Stimulated activated naive B cell treated with anti-CD40 and anti-IgM and Interleukin-4, amounts not matched to agents 10 μg/mL and 1 μg/mL and 100 μg/mL, for 72 hours (primary cell): ENCODE results near the gene SLC39A8.
"Not testable (repeated sequence)": the region's sequence is repeated elsewhere in the genome, so short reads cannot be mapped to it uniquely, and the experiment has no call there.

Experiments used
- ATAC-seq, 2 donors: fragments of 150-1000 bp; cut with Tn5 transposase; replicated peaks; 2 replicates each; pipeline ENCODE4 v1.10.0; 2021; ENCODE audit warnings: moderate library complexity in 1 of 2
- DNase-seq: peaks from one replicate; pipeline ENCODE4 v3.0.0; 2021
- H3K27ac Mint-ChIP-seq: one replicate; pipeline ENCODE4 v1.8.0; 2022; ENCODE audit warnings: mild to moderate bottlenecking, mixed read lengths
- H3K27me3 Mint-ChIP-seq, 2 donors: one replicate each; pipeline ENCODE4 v1.8.0; 2022; ENCODE audit warnings: mixed read lengths in 2 of 2
- H3K36me3 Mint-ChIP-seq, 2 donors: one replicate each; pipeline ENCODE4 v1.8.0; 2022; ENCODE audit warnings: mixed read lengths in 2 of 2, mild to moderate bottlenecking in 1 of 2
- H3K4me1 Mint-ChIP-seq, 2 donors: one replicate each; pipeline ENCODE4 v1.8.0; 2022; ENCODE audit warnings: mixed read lengths in 2 of 2, mild to moderate bottlenecking in 1 of 2
- H3K4me3 Mint-ChIP-seq, 2 donors: one replicate each; pipeline ENCODE4 v1.8.0; 2022; ENCODE audit warnings: mild to moderate bottlenecking in 2 of 2, mixed read lengths in 2 of 2, moderate library complexity in 1 of 2
- H3K9me3 Mint-ChIP-seq, 2 donors: one replicate each; pipeline ENCODE4 v1.8.0; 2022; ENCODE audit warnings: mixed read lengths in 2 of 2, mild to moderate bottlenecking in 1 of 2

The SLC39A8 gene

GRCh38 chr4:102302762-102303161 is 42.5 kb downstream of the SLC39A8 start:
- H3K4me1 Mint-ChIP-seq = peaks cover 15 to 27% of the 10 kb centered on the region in 2 donors

DNA sequence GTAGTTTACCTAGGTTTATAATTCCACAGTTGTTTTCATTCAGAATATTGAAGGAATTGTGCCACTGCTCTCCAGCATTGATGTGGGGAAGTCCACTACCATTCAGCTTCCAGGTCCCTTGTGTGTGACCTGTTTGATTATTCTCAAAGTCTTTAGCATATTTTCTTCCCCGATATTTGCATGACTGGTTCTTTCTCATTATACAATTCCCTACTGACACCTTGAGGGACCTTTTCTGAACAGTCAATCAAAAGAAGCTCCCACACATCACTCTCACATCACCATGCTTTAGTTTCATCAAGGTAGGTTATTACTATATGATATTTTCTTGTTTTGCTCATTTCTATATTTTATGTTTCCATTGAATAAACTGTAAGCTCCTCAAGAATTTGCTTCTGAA is 44.1 kb downstream of the SLC39A8 start:
- H3K36me3 Mint-ChIP-seq = peaks cover 40 to 60% of the 10 kb centered on the region in 2 donors
- peak overlapping the region; percentile 71 for H3K27ac Mint-ChIP-seq
- no peaks in the 10 kb centered on the region for H3K27me3 Mint-ChIP-seq
- H3K4me1 Mint-ChIP-seq = peaks cover 15 to 24% of the 10 kb centered on the region in 2 donors
- H3K9me3 Mint-ChIP-seq = no peaks in the 10 kb centered on the region
- no peak overlapping the region for H3K4me3 Mint-ChIP-seq
- DNase-seq (no peak), ATAC-seq (peak in 1 of 2 donors; percentile 58)

More at GRCh38 chr4:102302762-102303161, 42.5 kb downstream of the SLC39A8 start:
- H3K9me3 Mint-ChIP-seq = no peaks in the 10 kb centered on the region
- H3K27ac Mint-ChIP-seq = peak overlapping the region; percentile 38
- DNase-seq (no peak), ATAC-seq (no peak)
- no peaks in the 10 kb centered on the region for H3K27me3 Mint-ChIP-seq
- H3K4me3 Mint-ChIP-seq = no peak overlapping the region
- peaks cover 36 to 51% of the 10 kb centered on the region in 2 donors for H3K36me3 Mint-ChIP-seq

GRCh38 chr4:102299354-102300107 is 45.8 kb downstream of the SLC39A8 start:
- peaks cover 41 to 55% of the 10 kb centered on the region in 2 donors for H3K36me3 Mint-ChIP-seq
- peak; percentile 79 to 88 for ATAC-seq
- no peaks in the 10 kb centered on the region for H3K9me3 Mint-ChIP-seq
- H3K4me3 Mint-ChIP-seq = no peak overlapping the region
- H3K27ac Mint-ChIP-seq = peak overlapping the region; percentile 70
- peak; percentile 2 for DNase-seq
- H3K27me3 Mint-ChIP-seq = no peaks in the 10 kb centered on the region
- peaks cover 15 to 24% of the 10 kb centered on the region in 2 donors for H3K4me1 Mint-ChIP-seq

DNA sequence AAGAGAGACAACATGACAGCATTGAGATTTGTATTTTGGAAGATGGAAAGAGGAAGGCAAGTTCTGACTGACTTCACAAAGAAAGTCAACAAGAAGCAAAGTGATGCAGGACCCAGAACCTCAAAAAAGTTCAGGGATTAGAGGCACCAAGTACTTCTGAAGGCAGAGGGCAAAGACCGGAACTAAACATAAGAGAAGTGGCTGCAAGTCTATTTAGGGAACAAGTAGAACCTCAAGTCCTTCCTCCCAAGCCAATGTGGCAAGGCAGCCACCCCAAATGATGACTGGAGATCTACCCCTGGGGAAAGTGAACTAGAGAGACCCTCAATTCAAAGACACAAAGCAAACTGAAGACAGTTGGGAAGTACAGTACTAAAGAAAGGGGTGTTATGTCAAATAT is 46.6 kb downstream of the SLC39A8 start:
- no peak overlapping the region for H3K27ac Mint-ChIP-seq

GRCh38 chr4:102295153-102295862 is 50.0 kb downstream of the SLC39A8 start:
- H3K36me3 Mint-ChIP-seq = peaks cover 44 to 63% of the 10 kb centered on the region in 2 donors
- DNase-seq = no peak
- H3K4me1 Mint-ChIP-seq = peaks cover 14 to 18% of the 10 kb centered on the region in 2 donors
- ATAC-seq = no peak
- H3K27ac Mint-ChIP-seq = no peak overlapping the region
- peaks cover 0 to 2% of the 10 kb centered on the region in 2 donors for H3K9me3 Mint-ChIP-seq
- H3K27me3 Mint-ChIP-seq = no peaks in the 10 kb centered on the region
- H3K4me3 Mint-ChIP-seq = no peak overlapping the region

More for the DNA sequence above, 46.6 kb downstream of the SLC39A8 start:
- no peaks in the 10 kb centered on the region for H3K9me3 Mint-ChIP-seq
- H3K27me3 Mint-ChIP-seq = no peaks in the 10 kb centered on the region
- H3K4me3 Mint-ChIP-seq = no peak overlapping the region
- peaks cover 15 to 24% of the 10 kb centered on the region in 2 donors for H3K4me1 Mint-ChIP-seq
- peaks cover 40 to 53% of the 10 kb centered on the region in 2 donors for H3K36me3 Mint-ChIP-seq
- no peak for ATAC-seq
- DNase-seq = no peak

DNA sequence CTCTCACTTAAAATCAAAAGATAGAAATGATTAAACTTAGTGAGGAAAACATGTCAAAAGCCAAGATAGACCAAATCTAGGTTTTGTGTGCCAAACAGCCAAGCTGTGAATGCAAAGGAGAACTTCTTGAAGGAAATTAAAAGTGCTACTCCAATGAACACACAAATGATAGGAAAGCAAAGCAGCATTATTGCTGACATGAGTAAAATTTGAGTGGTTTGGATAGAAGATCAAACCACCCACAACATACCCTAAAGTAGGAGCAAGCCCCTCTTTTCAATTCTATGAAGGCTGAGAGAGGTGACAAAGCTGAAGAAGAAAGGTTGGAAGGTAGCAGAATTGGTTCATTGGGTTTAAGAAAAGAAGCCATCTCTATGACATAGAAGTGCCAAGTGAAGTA is 56.8 kb downstream of the SLC39A8 start:
- Mint-ChIP-seq H3K4me1 (peaks cover 0 to 2% of the 10 kb centered on the region in 2 donors), H3K36me3 (peaks cover 34 to 54% of the 10 kb centered on the region in 2 donors), H3K9me3 (peaks cover 0 to 2% of the 10 kb centered on the region in 2 donors), H3K4me3 (no peak overlapping the region), H3K27me3 (no peaks in the 10 kb centered on the region), H3K27ac (no peak overlapping the region)
- DNase-seq (no peak), ATAC-seq (no peak)

DNA sequence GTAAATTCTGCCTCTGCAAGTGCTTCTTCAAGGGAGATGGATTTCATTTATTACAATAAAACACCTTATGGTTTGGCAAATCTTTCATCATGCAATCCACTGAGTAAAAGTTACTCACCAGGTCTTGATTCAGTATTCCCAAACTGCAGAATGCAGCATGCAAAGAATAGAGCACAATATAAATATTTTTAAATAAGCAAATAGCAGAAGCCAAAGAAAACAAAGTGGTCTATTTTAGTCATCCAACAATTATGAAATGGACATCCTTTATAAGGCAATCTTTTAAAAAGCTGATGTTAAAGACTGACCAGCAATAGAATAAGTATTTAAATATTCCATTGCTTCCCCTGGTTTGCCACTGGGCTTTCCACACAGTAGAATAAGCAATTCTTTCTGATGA is 59.5 kb downstream of the SLC39A8 start:
- Mint-ChIP-seq H3K27ac (no peak overlapping the region), H3K36me3 (peaks cover 28 to 53% of the 10 kb centered on the region in 2 donors), H3K4me1 (peaks cover 6 to 8% of the 10 kb centered on the region in 2 donors), H3K27me3 (no peaks in the 10 kb centered on the region), H3K9me3 (no peaks in the 10 kb centered on the region), H3K4me3 (no peak overlapping the region)
- DNase-seq (no peak), ATAC-seq (no peak)

DNA sequence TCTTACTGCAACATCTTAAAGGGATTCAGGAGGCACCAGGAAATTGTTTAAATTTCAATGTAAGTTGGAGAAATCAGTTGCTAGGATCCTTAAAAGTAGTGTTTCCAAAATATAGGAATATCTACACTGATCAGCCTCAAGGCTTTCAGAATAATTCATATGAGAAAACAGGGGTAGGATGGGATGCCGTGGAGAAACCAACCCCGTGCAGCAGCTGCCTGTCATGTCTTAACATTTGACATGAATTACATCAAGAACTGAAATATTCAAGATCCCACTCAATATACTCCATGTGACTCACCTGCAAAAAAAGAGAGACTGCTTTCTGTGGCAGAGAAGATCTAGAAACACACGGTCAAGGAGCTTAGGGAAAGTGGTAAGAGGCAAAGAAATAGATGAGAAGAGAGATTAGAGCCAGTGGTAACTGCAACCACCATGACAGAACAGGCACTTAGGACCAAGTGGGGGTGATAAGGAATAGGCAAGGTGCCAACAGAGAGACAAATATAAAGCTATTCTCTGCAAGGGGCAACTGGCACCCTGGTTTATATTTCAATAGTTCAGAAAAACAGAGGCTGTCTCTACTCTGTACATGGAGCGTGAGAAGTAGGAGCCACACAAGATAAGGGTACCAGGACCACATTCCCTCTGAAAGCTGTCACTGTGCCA is 64.0 kb downstream of the SLC39A8 start:
- peaks cover 6 to 7% of the 10 kb centered on the region in 2 donors for H3K9me3 Mint-ChIP-seq
- no peaks in the 10 kb centered on the region for H3K27me3 Mint-ChIP-seq
- ATAC-seq = no peak
- DNase-seq = no peak
- no peak overlapping the region for H3K4me3 Mint-ChIP-seq
- H3K36me3 Mint-ChIP-seq = peaks cover 41 to 64% of the 10 kb centered on the region in 2 donors
- peaks cover 5 to 8% of the 10 kb centered on the region in 2 donors for H3K4me1 Mint-ChIP-seq
- H3K27ac Mint-ChIP-seq = no peak overlapping the region

- H3K9me3 Mint-ChIP-seq, H3K4me3 Mint-ChIP-seq, DNase-seq, ATAC-seq, H3K27me3 Mint-ChIP-seq, H3K27ac Mint-ChIP-seq, H3K4me1 Mint-ChIP-seq: not testable (repeated sequence)
- peaks cover 50 to 60% of the 10 kb centered on the region in 2 donors for H3K36me3 Mint-ChIP-seq
Measured at GRCh38 chr4:102273317-102273716, 72.0 kb downstream of the SLC39A8 start.

- no peak for ATAC-seq
Measured at GRCh38 chr4:102272318-102272717, 73.0 kb downstream of the SLC39A8 start.

GRCh38 chr4:102268355-102268754 is 76.9 kb downstream of the SLC39A8 start:
- DNase-seq (no peak), ATAC-seq (no peak)
- H3K27ac Mint-ChIP-seq = no peak overlapping the region
- peaks cover 24 to 34% of the 10 kb centered on the region in 2 donors for H3K36me3 Mint-ChIP-seq
- H3K9me3 Mint-ChIP-seq = no peaks in the 10 kb centered on the region
- H3K27me3 Mint-ChIP-seq = no peaks in the 10 kb centered on the region
- H3K4me1 Mint-ChIP-seq = no peaks in the 10 kb centered on the region
- no peak overlapping the region for H3K4me3 Mint-ChIP-seq

More at GRCh38 chr4:102272318-102272717, 73.0 kb downstream of the SLC39A8 start:
- DNase-seq = no peak
- no peaks in the 10 kb centered on the region for H3K27me3 Mint-ChIP-seq
- no peak overlapping the region for H3K4me3 Mint-ChIP-seq
- H3K36me3 Mint-ChIP-seq = peaks cover 43 to 59% of the 10 kb centered on the region in 2 donors
- H3K4me1 Mint-ChIP-seq = peaks cover 4 to 5% of the 10 kb centered on the region in 2 donors
- H3K27ac Mint-ChIP-seq = no peak overlapping the region
- H3K9me3 Mint-ChIP-seq = peaks cover 6 to 7% of the 10 kb centered on the region in 2 donors

DNA sequence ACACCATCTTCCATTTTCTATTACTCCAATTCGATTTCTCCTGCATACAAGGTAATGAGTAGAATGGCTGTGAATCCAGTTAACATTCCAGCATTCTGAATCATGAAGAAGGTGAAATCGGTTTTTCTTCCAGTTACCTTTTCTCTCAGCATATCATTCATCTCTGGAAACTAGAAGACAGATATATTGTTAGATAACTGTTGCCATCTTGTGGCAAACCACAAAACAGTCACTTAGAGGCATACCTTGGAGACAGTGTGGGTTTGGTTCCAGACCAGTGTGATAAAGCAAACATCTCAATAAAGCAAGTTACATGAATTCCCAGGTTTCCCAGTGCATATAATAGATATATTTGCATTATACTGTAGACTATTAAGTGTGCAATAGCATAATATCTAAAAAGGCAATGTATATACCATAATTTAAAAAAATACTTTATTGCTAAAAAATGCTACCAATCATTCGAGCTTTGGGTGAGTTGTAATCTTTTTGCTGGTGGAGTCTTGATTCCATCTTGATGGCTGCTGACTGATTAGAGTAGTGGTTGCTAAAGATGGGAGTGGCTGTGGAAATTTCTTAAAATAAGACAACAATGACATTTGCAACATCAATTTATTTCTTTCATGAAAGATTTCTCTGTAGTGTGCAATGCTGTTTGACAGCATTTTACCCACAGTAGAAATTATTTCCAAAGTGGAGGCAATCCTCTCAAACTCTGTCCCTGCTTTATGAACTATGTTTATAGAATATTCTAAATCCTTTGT is 82.1 kb downstream of the SLC39A8 start:
- DNase-seq (no peak), ATAC-seq (peak; percentile 90 to 95)
- Mint-ChIP-seq H3K4me1 (peaks cover 2 to 6% of the 10 kb centered on the region in 2 donors), H3K27ac (no peak overlapping the region), H3K27me3 (no peaks in the 10 kb centered on the region), H3K36me3 (peaks cover 20 to 26% of the 10 kb centered on the region in 2 donors), H3K4me3 (no peak overlapping the region), H3K9me3 (no peaks in the 10 kb centered on the region)

GRCh38 chr4:102259702-102260101 is 85.6 kb downstream of the SLC39A8 start:
- ATAC-seq (no peak), DNase-seq (no peak)
- no peak overlapping the region for H3K27ac Mint-ChIP-seq
- peaks cover 15 to 16% of the 10 kb centered on the region in 2 donors for H3K36me3 Mint-ChIP-seq
- H3K9me3 Mint-ChIP-seq = no peaks in the 10 kb centered on the region
- H3K4me1 Mint-ChIP-seq = peaks cover 2 to 6% of the 10 kb centered on the region in 2 donors
- no peaks in the 10 kb centered on the region for H3K27me3 Mint-ChIP-seq
- H3K4me3 Mint-ChIP-seq = no peak overlapping the region

GRCh38 chr4:102259081-102259480 is 86.2 kb downstream of the SLC39A8 start:
- Mint-ChIP-seq H3K27me3 (no peaks in the 10 kb centered on the region), H3K4me1 (peaks cover 2 to 6% of the 10 kb centered on the region in 2 donors), H3K4me3 (no peak overlapping the region), H3K36me3 (peaks cover 12 to 16% of the 10 kb centered on the region in 2 donors), H3K9me3 (no peaks in the 10 kb centered on the region), H3K27ac (no peak overlapping the region)
- DNase-seq = no peak
- no peak for ATAC-seq
